PC-3 (cell line): ENCODE measurements around the gene ACTR3C.

Source experiments
- EZH2 ChIP-seq: fragments of 300-600 bp; sonication (generic); IDR thresholded peaks from one replicate; pipeline ENCODE4 v1.6.1; 2017; ENCODE audit warnings: antibody characterized with exemption, mild to moderate bottlenecking, low read length; ENCODE audit not compliant: unreplicated experiment
- EZH2phosphoT487 ChIP-seq: fragments of 300-600 bp; sonication (generic); IDR thresholded peaks from 2 replicates; pipeline ENCODE4 v1.6.1; 2018; ENCODE audit warnings: mild to moderate bottlenecking, antibody characterized with exemption, low read length, borderline replicate concordance
- TF ChIP-seq, protein P1 (sequence below): fragments of 300-600 bp; sonication (generic); conservative IDR thresholded peaks from 2 replicates; pipeline ENCODE4 v1.5.1; 2017; ENCODE audit warnings: antibody characterized with exemption, low read depth, mild to moderate bottlenecking, low read length

DNA sequence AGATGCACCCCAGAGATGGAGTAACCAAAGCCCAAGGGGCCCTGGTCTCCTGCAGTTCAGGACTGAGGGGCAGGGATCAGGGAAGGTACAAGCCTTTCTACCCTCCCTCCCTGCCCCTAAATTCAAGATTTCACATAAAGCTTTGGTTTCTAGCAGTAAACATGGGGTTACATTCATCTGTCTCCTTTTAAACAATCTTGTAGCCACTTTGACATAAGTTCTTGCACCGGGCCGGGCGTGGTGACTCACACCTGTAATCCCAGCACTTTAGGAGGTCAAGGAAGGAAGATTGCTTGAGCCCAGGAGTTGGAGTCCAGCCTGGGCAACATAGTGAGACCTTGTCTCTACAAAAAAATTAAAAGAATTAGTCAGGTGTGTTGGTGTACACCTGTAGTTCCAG, 4.0 kb upstream of the ACTR3C start:
- TF ChIP-seq, protein P1, sequence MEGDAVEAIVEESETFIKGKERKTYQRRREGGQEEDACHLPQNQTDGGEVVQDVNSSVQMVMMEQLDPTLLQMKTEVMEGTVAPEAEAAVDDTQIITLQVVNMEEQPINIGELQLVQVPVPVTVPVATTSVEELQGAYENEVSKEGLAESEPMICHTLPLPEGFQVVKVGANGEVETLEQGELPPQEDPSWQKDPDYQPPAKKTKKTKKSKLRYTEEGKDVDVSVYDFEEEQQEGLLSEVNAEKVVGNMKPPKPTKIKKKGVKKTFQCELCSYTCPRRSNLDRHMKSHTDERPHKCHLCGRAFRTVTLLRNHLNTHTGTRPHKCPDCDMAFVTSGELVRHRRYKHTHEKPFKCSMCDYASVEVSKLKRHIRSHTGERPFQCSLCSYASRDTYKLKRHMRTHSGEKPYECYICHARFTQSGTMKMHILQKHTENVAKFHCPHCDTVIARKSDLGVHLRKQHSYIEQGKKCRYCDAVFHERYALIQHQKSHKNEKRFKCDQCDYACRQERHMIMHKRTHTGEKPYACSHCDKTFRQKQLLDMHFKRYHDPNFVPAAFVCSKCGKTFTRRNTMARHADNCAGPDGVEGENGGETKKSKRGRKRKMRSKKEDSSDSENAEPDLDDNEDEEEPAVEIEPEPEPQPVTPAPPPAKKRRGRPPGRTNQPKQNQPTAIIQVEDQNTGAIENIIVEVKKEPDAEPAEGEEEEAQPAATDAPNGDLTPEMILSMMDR = no peak
- no peak for TF ChIP-seq EZH2phosphoT487
- no peak for TF ChIP-seq EZH2
